Fibroblast of skin of back (primary cell): ENCODE results near the gene C2CD4C.
"Not testable (repeated sequence)": the region's sequence is repeated elsewhere in the genome, so short reads cannot be mapped to it uniquely, and the experiment has no call there.

Source experiments
- DNase-seq: peaks from one replicate; pipeline ENCODE4 v3.0.0-alpha.2; 2013

Gene C2CD4C

GRCh38 chr19:438416-438958, 29.5 kb upstream of the C2CD4C start:
- DNase-seq = no peak

- no peak for DNase-seq
These were observed 28.1 kb upstream of the C2CD4C start for GRCh38 chr19:437041-437440.

- DNase-seq = no peak
These were observed 27.5 kb upstream of the C2CD4C start for GRCh38 chr19:436413-436950.

GRCh38 chr19:435707-436412, 26.9 kb upstream of the C2CD4C start:
- no peak for DNase-seq

GRCh38 chr19:435056-435706, 26.2 kb upstream of the C2CD4C start:
- DNase-seq = no peak

- DNase-seq = no peak
These were observed 25.4 kb upstream of the C2CD4C start for GRCh38 chr19:434152-434960.

GRCh38 chr19:430701-431100, 21.8 kb upstream of the C2CD4C start:
- no peak for DNase-seq

GRCh38 chr19:428149-428548, 19.2 kb upstream of the C2CD4C start:
- no peak for DNase-seq

- not testable (repeated sequence) for DNase-seq
These were observed 18.7 kb upstream of the C2CD4C start for GRCh38 chr19:427675-428074.

GRCh38 chr19:426725-427445, 17.9 kb upstream of the C2CD4C start:
- no peak for DNase-seq

- DNase-seq = no peak
These were observed 16.1 kb upstream of the C2CD4C start for GRCh38 chr19:425056-425455.

- DNase-seq = no peak
These were observed 15.6 kb upstream of the C2CD4C start for GRCh38 chr19:424546-424945.

GRCh38 chr19:423691-424466, 14.9 kb upstream of the C2CD4C start:
- no peak for DNase-seq

GRCh38 chr19:422917-423226, 13.9 kb upstream of the C2CD4C start:
- not testable (repeated sequence) for DNase-seq

- no peak for DNase-seq
These were observed 13.4 kb upstream of the C2CD4C start for GRCh38 chr19:422213-422916.

GRCh38 chr19:419721-420515, 11.0 kb upstream of the C2CD4C start:
- DNase-seq = no peak

- no peak for DNase-seq
These were observed 10.1 kb upstream of the C2CD4C start for GRCh38 chr19:418761-419671.

GRCh38 chr19:416416-416815, 7.5 kb upstream of the C2CD4C start:
- DNase-seq = no peak

GRCh38 chr19:415292-415691, 6.3 kb upstream of the C2CD4C start:
- no peak for DNase-seq
